NB4 (cell line): ENCODE measurements around the gene CHD2.

ENCODE experiments used
- DNase-seq: peaks from one replicate; pipeline ENCODE4 v3.0.0; 2010; ENCODE audit warnings: low read depth
- H3K4me3 ChIP-seq: one replicate; pipeline ENCODE4 v1.5.1; 2011; ENCODE audit warnings: mild to moderate bottlenecking, low read depth, low read length, moderate library complexity
- CTCF ChIP-seq: IDR thresholded peaks from one replicate; pipeline ENCODE4 v1.5.1; 2012; ENCODE audit warnings: low read depth, low read length
- MAX ChIP-seq: IDR thresholded peaks from 2 replicates; pipeline ENCODE4 v1.6.1; 2011; ENCODE audit warnings: low read depth, low read length
- MYC ChIP-seq: IDR thresholded peaks from 2 replicates; pipeline ENCODE4 v1.6.1; 2011; ENCODE audit warnings: low read depth, low read length
- POLR2A ChIP-seq: IDR thresholded peaks from 2 replicates; pipeline ENCODE4 v1.6.1; 2011; ENCODE audit warnings: mild to moderate bottlenecking; ENCODE audit not compliant: insufficient read length; ENCODE audit errors: extremely low read depth

CHD2 gene

GRCh38 chr15:93072411-93073394 is 172.6 kb downstream of the CHD2 start:
- DNase-seq = peak; percentile 38
- no peak overlapping the region for H3K4me3 ChIP-seq

GRCh38 chr15:93073465-93073952 is 173.4 kb downstream of the CHD2 start:
- no peak for DNase-seq
- H3K4me3 ChIP-seq = no peak overlapping the region
- TF ChIP-seq MAX (no peak), MYC (no peak), CTCF (no peak), POLR2A (no peak)

More at GRCh38 chr15:93072411-93073394, 172.6 kb downstream of the CHD2 start:
- TF ChIP-seq POLR2A (no peak), CTCF (no peak), MYC (no peak), MAX (no peak)

- no peak overlapping the region for H3K4me3 ChIP-seq
- TF ChIP-seq MYC = no peak
- no peak for TF ChIP-seq MAX
- TF ChIP-seq CTCF = no peak
- TF ChIP-seq POLR2A = no peak
- DNase-seq = no peak
Observed at GRCh38 chr15:93074599-93074998, 174.5 kb downstream of the CHD2 start.

- no peak overlapping the region for H3K4me3 ChIP-seq
- no peak for DNase-seq
- TF ChIP-seq MAX (no peak), MYC (no peak), CTCF (no peak), POLR2A (no peak)
Observed at GRCh38 chr15:93076217-93076616, 176.1 kb downstream of the CHD2 start.

GRCh38 chr15:93076875-93077274 is 176.8 kb downstream of the CHD2 start:
- TF ChIP-seq MAX = no peak
- TF ChIP-seq CTCF = no peak
- no peak for TF ChIP-seq MYC
- TF ChIP-seq POLR2A = no peak
- no peak for DNase-seq
- no peak overlapping the region for H3K4me3 ChIP-seq
